AG04449 (cell line): ENCODE data around the gene IKZF5.

Experiments used
- CTCF ChIA-PET: fragments of 350-600 bp; formaldehyde crosslinking; extraction: SDS; loops from one replicate; lab custom pipeline; 2021; ENCODE audit warnings: antibody characterized with exemption; lab: Yijun Ruan, JAX
- POLR2A ChIA-PET: fragments of 400-600, 350-600 bp; formaldehyde crosslinking; extraction: SDS; loops from one replicate; lab custom pipeline; 2020; ENCODE audit warnings: antibody characterized with exemption, inconsistent platforms; lab: Yijun Ruan, JAX
- DNase-seq: peaks from one replicate; pipeline ENCODE4 v3.0.0-alpha.2; 2010; ENCODE audit warnings: low read depth, low spot score
- H3K4me3 ChIP-seq: 2 replicates; pipeline ENCODE4 v1.5.1; 2011; ENCODE audit warnings: low read depth, mild to moderate bottlenecking, control low read depth, low read length
- CTCF ChIP-seq: IDR thresholded peaks from one replicate; pipeline ENCODE4 v1.5.1; 2011; ENCODE audit warnings: mild to moderate bottlenecking, moderate library complexity, low read length, control low read depth, inconsistent platforms; ENCODE audit not compliant: insufficient read depth; ENCODE audit errors: missing control alignments

Gene IKZF5

GRCh38 chr10:123018531-123018930 is 9.9 kb upstream of the IKZF5 start:
- DNase-seq: no peak
- ChIA-PET CTCF (no interaction called here), POLR2A (no interaction called here)
- H3K4me3 ChIP-seq: no peak overlapping the region
- no peak for TF ChIP-seq CTCF

- no peak overlapping the region for H3K4me3 ChIP-seq
- no peak for DNase-seq
- POLR2A ChIA-PET: interaction anchor here (0.5 kb wide), 1 partner anchor 389 kb away, joined by 4 read pairs; no protein-coding TSS in a partner anchor
- TF ChIP-seq CTCF: no peak
- CTCF ChIA-PET: no interaction called here
Measured at GRCh38 chr10:123017421-123018165, 9.0 kb upstream of the IKZF5 start.

GRCh38 chr10:123016228-123016627 is 7.6 kb upstream of the IKZF5 start:
- CTCF ChIA-PET: no interaction called here
- no peak for DNase-seq
- POLR2A ChIA-PET: no interaction called here
- no peak overlapping the region for H3K4me3 ChIP-seq
- no peak for TF ChIP-seq CTCF

- TF ChIP-seq CTCF: no peak
- ChIA-PET CTCF (no interaction called here), POLR2A (no interaction called here)
- DNase-seq: no peak
- H3K4me3 ChIP-seq: no peak overlapping the region
Measured at GRCh38 chr10:123014772-123015171, 6.2 kb upstream of the IKZF5 start.

GRCh38 chr10:123013456-123014419 is 5.1 kb upstream of the IKZF5 start:
- ChIA-PET POLR2A (no interaction called here), CTCF (interaction anchor here (1.1 kb wide), 1 partner anchor 33 kb away, joined by 3 read pairs; the partner anchor contains the start of gene PSTK)
- no peak for TF ChIP-seq CTCF
- DNase-seq: no peak
- no peak overlapping the region for H3K4me3 ChIP-seq

- ChIA-PET POLR2A (interaction anchor here (0.6 kb wide), 1 partner anchor 735 kb away, joined by 3 read pairs; no protein-coding TSS in a partner anchor), CTCF (no interaction called here)
- DNase-seq: no peak
- no peak overlapping the region for H3K4me3 ChIP-seq
- TF ChIP-seq CTCF: no peak
Measured at GRCh38 chr10:123011987-123012386, 3.4 kb upstream of the IKZF5 start.
